Psoas muscle (tissue), 8 donors: Measurements from ENCODE around the gene TRAF3. TPM values are rescaled to one million over a fixed set of nuclear protein-coding genes. Genes with fewer than 3 reads are reported as not detected.
"Not testable (repeated sequence)": the region's sequence is repeated elsewhere in the genome, so short reads cannot be mapped to it uniquely, and the experiment has no call there.

Experiments used
- ATAC-seq, 4 donors: fragments of 200-7000 bp; cut with Tn5 transposase; one replicate each; pipeline ENCODE4 v1.9.1; 2020; ENCODE audit warnings: moderate library complexity in 3 of 4, mild to moderate bottlenecking in 2 of 4
- DNase-seq, 2 donors: peaks; one replicate each; pipeline ENCODE4 v3.0.0-alpha.2; 2020
- H3K27ac ChIP-seq: fragments of 200-600 bp; one replicate; pipeline ENCODE4 v1.8.0; 2022
- H3K27me3 ChIP-seq, 3 donors: fragments of 200-600 bp in 1 of 3; one replicate each; pipeline versions ENCODE4 v1.6.1 to v1.8.0; 2013 to 2022; ENCODE audit warnings: low read length in 2 of 3, mild to moderate bottlenecking in 2 of 3, moderate library complexity in 1 of 3; ENCODE audit not compliant: insufficient read depth in 3 of 3
- H3K36me3 ChIP-seq, 2 donors: fragments of 200-600 bp in 1 of 2; one replicate each; pipeline versions ENCODE4 v1.6.1 to v1.8.0; 2013 to 2022; ENCODE audit warnings: low read depth in 1 of 2, mild to moderate bottlenecking in 1 of 2, moderate library complexity in 1 of 2; ENCODE audit not compliant: insufficient read depth in 1 of 2
- H3K4me1 ChIP-seq: fragments of 200-600 bp; one replicate; pipeline ENCODE4 v1.8.0; 2022
- H3K4me3 ChIP-seq: fragments of 200-600 bp; one replicate; pipeline ENCODE4 v1.8.0; 2022; ENCODE audit warnings: mild to moderate bottlenecking
- H3K9me3 ChIP-seq: fragments of 200-600 bp; one replicate; pipeline ENCODE4 v1.8.0; 2022
- WGBS, 3 donors: extraction: QIAGEN DNeasy Blood & Tissue Kit; methylation state at CpG; one replicate each; pipeline versions ENCODE4 v1.1.6 to v1.1.7; 2013; 5-methylcytosine and 5-hydroxymethylcytosine counted together
- intact Hi-C, 2 donors: fragments of 100-400 bp; cut with DNase I; formaldehyde crosslinking; loops; one replicate each; pipeline versions ENCODE4 v1.11.0 to v1.14.2; 2022
- polyA plus RNA-seq, 3 donors: library from polyadenylated mRNA; stranded (reverse); fragments of 200-250 nt; gene quantifications; one replicate each; pipeline ENCODE4 v1.2.3, GENCODE V29; 2013
- total RNA-seq, 4 donors: library from RNA; stranded (reverse); fragmentation: NEBNext Ultra II Directional in 2 of 4; extraction: Animal tissue kit (Norgen Biotek cat#: 25700) in 2 of 4; gene quantifications; one replicate each; pipeline versions ENCODE4 v1.2.1 to v1.2.4, GENCODE V29; 2021 to 2023
- TF ChIP-seq, protein P1 (sequence below): fragments of 200-600 bp; IDR thresholded peaks from one replicate; pipeline ENCODE4 v1.8.0; 2022; ENCODE audit warnings: antibody characterized with exemption
- donor health status: healthy with polysubstance abuse.
- donor health status: DM: no; HTN: no; CAD: no; lungs with moderate emphysema.
- donor health status: Bipolar disorder and iron deficiency.
- donor health status: healthy.
- donor health status: DM: yes; HTN: yes; CAD: no.
- donor health status: DM: no; HTN: no; CAD: no.
- donor health status: DM: no; HTN: no; CAD: no.
- donor health status: DM: yes; HTN: yes; CAD: no.

The TRAF3 gene
- total and polyA plus RNA-seq, 7 donors: 3.3 to 16.3 (median 8.1) TPM

DNA sequence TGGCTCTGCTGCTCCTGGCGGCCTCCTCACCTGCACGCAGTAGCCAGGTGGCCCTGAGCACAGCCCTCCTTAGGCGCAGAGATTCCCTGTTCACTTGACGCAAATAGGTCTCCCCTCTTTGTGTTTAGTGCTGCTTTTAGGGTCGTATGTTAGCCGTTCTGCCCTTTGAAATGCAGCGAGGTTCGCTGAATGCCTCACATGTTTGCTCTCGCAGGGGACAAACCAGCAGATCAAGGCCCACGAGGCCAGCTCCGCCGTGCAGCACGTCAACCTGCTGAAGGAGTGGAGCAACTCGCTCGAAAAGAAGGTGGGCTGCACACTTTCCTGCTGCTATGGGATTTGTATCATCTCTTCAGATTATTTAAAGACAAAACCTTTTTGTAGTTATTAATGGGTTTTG lies 113.9 kb downstream of the TRAF3 start:
- TF ChIP-seq, protein P1, sequence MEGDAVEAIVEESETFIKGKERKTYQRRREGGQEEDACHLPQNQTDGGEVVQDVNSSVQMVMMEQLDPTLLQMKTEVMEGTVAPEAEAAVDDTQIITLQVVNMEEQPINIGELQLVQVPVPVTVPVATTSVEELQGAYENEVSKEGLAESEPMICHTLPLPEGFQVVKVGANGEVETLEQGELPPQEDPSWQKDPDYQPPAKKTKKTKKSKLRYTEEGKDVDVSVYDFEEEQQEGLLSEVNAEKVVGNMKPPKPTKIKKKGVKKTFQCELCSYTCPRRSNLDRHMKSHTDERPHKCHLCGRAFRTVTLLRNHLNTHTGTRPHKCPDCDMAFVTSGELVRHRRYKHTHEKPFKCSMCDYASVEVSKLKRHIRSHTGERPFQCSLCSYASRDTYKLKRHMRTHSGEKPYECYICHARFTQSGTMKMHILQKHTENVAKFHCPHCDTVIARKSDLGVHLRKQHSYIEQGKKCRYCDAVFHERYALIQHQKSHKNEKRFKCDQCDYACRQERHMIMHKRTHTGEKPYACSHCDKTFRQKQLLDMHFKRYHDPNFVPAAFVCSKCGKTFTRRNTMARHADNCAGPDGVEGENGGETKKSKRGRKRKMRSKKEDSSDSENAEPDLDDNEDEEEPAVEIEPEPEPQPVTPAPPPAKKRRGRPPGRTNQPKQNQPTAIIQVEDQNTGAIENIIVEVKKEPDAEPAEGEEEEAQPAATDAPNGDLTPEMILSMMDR: no peak
- no peaks in the 10 kb centered on the region for H3K9me3 ChIP-seq
- no peaks in the 10 kb centered on the region for H3K4me1 ChIP-seq
- H3K27ac ChIP-seq: no peak overlapping the region
- no peak for DNase-seq
- ATAC-seq: no peak
- peaks cover 0 to 37% of the 10 kb centered on the region in 2 donors for H3K36me3 ChIP-seq
- 84 to 88% (median 87%) methylated on average over 15 of the region's 15 CpGs for WGBS, 3 donors
- intact Hi-C loops: no loop called here
- no peak overlapping the region for H3K4me3 ChIP-seq
- no peaks in the 10 kb centered on the region for H3K27me3 ChIP-seq

DNA sequence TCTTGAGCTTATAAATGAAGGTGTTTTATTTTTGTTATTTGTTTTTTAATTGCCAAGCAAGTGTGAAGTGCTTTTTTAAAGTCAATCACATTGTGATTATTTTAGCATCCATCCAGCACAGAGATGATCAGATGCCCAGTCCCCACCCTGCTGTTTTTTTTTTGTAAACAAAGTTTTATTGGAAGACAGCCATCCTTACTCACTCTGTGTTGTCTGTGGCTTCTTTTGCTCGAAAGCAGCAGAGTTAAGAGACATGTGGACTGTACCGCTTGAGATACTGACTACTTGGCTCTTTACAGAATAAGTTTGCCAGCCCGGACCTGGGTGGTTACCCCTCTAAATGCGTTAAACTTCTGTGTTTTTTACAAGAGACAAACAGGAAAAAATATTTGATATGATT lies 114.3 kb downstream of the TRAF3 start:
- H3K4me1 ChIP-seq: no peaks in the 10 kb centered on the region
- no peak for DNase-seq
- no peak overlapping the region for H3K4me3 ChIP-seq
- H3K36me3 ChIP-seq: peaks cover 0 to 34% of the 10 kb centered on the region in 2 donors
- 74 to 81% (median 76%) methylated on average over 4 of the region's 4 CpGs for WGBS, 3 donors
- H3K27me3 ChIP-seq: no peaks in the 10 kb centered on the region
- no peak for ATAC-seq
- TF ChIP-seq, protein P1: no peak
- no peak overlapping the region for H3K27ac ChIP-seq
- intact Hi-C loops: no loop called here
- H3K9me3 ChIP-seq: no peaks in the 10 kb centered on the region

DNA sequence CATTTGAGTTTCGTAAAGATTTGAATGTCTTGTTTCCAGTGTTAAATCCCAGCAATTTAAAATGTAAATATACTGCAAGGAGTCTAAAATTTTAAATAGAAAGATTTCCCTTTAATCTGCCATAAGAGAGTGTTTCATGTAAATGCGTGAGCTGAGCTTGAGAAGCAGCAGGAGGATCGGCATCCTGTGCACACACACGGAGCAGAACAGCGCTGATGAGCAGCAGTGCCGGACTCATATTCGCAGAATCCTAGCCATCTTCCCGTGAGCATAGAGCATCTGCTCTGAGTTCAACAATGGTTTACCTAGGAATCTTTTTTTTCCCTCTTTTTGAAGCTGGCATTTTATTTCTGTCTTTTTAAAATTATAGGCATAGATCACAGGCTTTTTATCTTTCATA lies 115.4 kb downstream of the TRAF3 start:
- no peak overlapping the region for H3K27ac ChIP-seq
- H3K9me3 ChIP-seq: no peaks in the 10 kb centered on the region
- TF ChIP-seq, protein P1: no peak
- DNase-seq: no peak
- H3K4me1 ChIP-seq: no peaks in the 10 kb centered on the region
- intact Hi-C loops: no loop called here
- WGBS, 3 donors: 97% methylated on average over 8 of the region's 8 CpGs
- peaks cover 0 to 32% of the 10 kb centered on the region in 2 donors for H3K36me3 ChIP-seq
- H3K27me3 ChIP-seq: no peaks in the 10 kb centered on the region
- ATAC-seq: no peak
- H3K4me3 ChIP-seq: no peak overlapping the region

DNA sequence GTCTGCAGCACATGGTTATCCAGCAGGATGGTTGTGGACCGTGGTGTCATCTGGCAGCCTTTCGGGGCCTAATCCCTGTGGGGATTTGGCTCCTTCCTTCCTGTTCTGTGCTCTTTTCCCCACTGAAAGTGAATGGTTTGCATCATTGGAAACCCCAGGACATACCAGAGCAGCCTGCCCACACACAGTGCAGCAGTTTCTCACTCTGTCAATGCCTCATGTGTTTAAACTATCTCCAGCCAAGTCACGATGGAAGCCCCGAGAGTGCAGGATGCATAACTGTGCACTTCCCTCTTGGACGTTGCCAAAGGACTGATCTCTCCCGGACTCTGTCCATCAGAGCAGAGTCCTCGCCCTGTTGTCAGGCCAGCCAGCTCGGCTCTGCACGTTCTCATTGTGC lies 116.2 kb downstream of the TRAF3 start:
- peaks cover 0 to 33% of the 10 kb centered on the region in 2 donors for H3K36me3 ChIP-seq
- 22 to 41% (median 29%) methylated on average over 9 of the region's 9 CpGs for WGBS, 3 donors
- DNase-seq (peak; percentile 62 to 79), ATAC-seq (peak; percentile 54 to 89 (median 78))
- intact Hi-C loops: no loop called here
- H3K27me3 ChIP-seq: no peaks in the 10 kb centered on the region
- H3K27ac ChIP-seq: no peak overlapping the region
- H3K4me3 ChIP-seq: no peak overlapping the region
- TF ChIP-seq, protein P1: no peak
- no peaks in the 10 kb centered on the region for H3K9me3 ChIP-seq
- H3K4me1 ChIP-seq: no peaks in the 10 kb centered on the region

DNA sequence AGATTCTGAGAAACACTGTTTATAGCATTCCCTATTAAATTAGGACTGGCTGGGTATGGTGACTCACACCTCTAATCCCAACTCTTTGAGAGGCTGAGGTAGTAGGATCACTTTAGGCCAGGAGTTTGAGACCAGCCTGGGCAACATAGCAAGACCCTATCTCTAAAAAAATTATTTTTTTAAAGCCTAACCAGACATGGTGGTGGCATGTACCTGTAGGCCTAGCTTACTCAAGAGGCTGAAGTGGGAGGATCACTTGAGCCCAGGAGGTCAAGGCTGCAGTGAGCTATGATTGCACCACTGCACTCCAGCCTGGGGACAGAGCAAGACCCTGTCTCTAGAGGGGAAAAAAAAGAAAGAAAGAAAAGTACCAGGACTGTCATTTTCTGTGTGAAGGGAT lies 119.5 kb downstream of the TRAF3 start:
- H3K27ac ChIP-seq, ATAC-seq, H3K27me3 ChIP-seq, intact Hi-C loops, H3K9me3 ChIP-seq, DNase-seq, H3K4me3 ChIP-seq, H3K4me1 ChIP-seq: not testable (repeated sequence)
- peaks cover 0 to 23% of the 10 kb centered on the region in 2 donors for H3K36me3 ChIP-seq
